ENCODE measurements around the gene UCN3. TPM values are rescaled to one million over a fixed set of nuclear protein-coding genes. Genes with fewer than 3 reads are reported as not detected.

Gene UCN3
- total and polyA plus RNA-seq, 9 of the 15 experiments (the other 6 are each of a cell fraction or from before 2014, with no cell fraction given) = not detected

DNA sequence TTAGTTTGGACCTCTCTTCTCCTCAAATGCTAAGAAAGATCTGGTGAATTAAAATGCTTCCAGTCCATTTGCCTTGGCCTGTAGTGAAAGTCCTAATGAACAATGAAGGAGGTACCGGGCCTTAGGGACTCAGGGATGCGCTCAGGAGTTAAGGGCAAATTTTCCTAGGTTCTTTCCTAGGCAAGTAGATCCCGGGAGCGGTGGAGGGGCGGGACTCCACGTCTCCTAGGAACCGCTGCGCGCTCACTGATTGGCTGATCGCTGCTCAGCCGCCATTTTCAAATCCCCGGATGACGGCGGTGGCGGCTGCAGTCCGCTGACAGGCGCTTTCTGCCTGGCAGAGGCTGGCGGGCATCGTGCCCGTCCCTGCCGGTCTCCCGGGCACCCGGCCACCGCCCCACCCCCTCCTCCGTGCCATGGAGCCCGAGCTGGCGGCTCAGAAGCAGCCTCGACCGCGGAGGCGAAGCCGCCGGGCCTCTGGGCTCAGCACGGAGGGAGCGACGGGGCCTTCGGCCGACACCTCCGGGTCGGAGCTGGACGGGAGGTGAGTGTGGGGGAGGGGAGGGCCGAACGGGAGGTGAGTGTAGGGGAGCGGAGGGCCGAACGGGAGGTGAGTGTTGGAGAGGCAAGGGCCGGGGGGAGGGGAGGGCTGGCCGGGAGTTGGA, 47.6 kb downstream of the UCN3 start, which contains the start of gene NET1:
Gene NET1 (plus strand): TSS at position 281 of the 665 bp plus-strand sequence. CDS start 136 bp downstream, at position 417.
- FAIRE-seq = peak; percentile 94
- 1% methylated on average over 24 of the region's 48 CpGs for WGBS (ENCODE audit: insufficient coverage, low coverage, missing lambda C conversion rate)
- 0 out of 2 replicates have a peak, but pooled peaks have one; percentile 52 for TF ChIP-seq LCOR (CRISPR knock-in tag; IDR thresholded peaks at IDR 0.05)
- TF ChIP-seq CXXC5 (CRISPR knock-in tag; IDR thresholded peaks at IDR 0.05) = peak; percentile 56
- peak; percentile 60 for TF ChIP-seq BMI1 (IDR thresholded peaks at IDR 0.05; ENCODE audit: low read length)
- TF ChIP-seq E2F3 (CRISPR knock-in tag; IDR thresholded peaks at IDR 0.05) = 0 out of 2 replicates have a peak, but pooled peaks have one; percentile 44
- no peak for TF ChIP-seq DMBX1 (CRISPR knock-in tag; IDR thresholded peaks at IDR 0.05; ENCODE audit: borderline replicate concordance)
- peak; percentile 68; the same call in 1 of the 2 replicates for TF ChIP-seq MTA3 (IDR thresholded peaks at IDR 0.05; ENCODE audit: borderline replicate concordance)
- TF ChIP-seq EP400 (IDR thresholded peaks at IDR 0.05) = peak; percentile 73
- TF ChIP-seq, protein P1, sequence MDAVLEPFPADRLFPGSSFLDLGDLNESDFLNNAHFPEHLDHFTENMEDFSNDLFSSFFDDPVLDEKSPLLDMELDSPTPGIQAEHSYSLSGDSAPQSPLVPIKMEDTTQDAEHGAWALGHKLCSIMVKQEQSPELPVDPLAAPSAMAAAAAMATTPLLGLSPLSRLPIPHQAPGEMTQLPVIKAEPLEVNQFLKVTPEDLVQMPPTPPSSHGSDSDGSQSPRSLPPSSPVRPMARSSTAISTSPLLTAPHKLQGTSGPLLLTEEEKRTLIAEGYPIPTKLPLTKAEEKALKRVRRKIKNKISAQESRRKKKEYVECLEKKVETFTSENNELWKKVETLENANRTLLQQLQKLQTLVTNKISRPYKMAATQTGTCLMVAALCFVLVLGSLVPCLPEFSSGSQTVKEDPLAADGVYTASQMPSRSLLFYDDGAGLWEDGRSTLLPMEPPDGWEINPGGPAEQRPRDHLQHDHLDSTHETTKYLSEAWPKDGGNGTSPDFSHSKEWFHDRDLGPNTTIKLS (IDR thresholded peaks at IDR 0.05; ENCODE audit: borderline replicate concordance, low read depth) = peak; percentile 54; the same call in 1 of the 2 replicates
- TF ChIP-seq, protein P2, sequence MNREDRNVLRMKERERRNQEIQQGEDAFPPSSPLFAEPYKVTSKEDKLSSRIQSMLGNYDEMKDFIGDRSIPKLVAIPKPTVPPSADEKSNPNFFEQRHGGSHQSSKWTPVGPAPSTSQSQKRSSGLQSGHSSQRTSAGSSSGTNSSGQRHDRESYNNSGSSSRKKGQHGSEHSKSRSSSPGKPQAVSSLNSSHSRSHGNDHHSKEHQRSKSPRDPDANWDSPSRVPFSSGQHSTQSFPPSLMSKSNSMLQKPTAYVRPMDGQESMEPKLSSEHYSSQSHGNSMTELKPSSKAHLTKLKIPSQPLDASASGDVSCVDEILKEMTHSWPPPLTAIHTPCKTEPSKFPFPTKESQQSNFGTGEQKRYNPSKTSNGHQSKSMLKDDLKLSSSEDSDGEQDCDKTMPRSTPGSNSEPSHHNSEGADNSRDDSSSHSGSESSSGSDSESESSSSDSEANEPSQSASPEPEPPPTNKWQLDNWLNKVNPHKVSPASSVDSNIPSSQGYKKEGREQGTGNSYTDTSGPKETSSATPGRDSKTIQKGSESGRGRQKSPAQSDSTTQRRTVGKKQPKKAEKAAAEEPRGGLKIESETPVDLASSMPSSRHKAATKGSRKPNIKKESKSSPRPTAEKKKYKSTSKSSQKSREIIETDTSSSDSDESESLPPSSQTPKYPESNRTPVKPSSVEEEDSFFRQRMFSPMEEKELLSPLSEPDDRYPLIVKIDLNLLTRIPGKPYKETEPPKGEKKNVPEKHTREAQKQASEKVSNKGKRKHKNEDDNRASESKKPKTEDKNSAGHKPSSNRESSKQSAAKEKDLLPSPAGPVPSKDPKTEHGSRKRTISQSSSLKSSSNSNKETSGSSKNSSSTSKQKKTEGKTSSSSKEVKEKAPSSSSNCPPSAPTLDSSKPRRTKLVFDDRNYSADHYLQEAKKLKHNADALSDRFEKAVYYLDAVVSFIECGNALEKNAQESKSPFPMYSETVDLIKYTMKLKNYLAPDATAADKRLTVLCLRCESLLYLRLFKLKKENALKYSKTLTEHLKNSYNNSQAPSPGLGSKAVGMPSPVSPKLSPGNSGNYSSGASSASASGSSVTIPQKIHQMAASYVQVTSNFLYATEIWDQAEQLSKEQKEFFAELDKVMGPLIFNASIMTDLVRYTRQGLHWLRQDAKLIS (CRISPR knock-in tag; IDR thresholded peaks at IDR 0.05) = peak; percentile 61; the same call in 1 of the 2 replicates
- no peak for TF ChIP-seq ZNF174 (CRISPR knock-in tag; IDR thresholded peaks at IDR 0.05)
- peak; percentile 67 for TF ChIP-seq NFYB (IDR thresholded peaks at IDR 0.05; ENCODE audit: extremely low read depth, insufficient read length)
- TF ChIP-seq, protein P3, sequence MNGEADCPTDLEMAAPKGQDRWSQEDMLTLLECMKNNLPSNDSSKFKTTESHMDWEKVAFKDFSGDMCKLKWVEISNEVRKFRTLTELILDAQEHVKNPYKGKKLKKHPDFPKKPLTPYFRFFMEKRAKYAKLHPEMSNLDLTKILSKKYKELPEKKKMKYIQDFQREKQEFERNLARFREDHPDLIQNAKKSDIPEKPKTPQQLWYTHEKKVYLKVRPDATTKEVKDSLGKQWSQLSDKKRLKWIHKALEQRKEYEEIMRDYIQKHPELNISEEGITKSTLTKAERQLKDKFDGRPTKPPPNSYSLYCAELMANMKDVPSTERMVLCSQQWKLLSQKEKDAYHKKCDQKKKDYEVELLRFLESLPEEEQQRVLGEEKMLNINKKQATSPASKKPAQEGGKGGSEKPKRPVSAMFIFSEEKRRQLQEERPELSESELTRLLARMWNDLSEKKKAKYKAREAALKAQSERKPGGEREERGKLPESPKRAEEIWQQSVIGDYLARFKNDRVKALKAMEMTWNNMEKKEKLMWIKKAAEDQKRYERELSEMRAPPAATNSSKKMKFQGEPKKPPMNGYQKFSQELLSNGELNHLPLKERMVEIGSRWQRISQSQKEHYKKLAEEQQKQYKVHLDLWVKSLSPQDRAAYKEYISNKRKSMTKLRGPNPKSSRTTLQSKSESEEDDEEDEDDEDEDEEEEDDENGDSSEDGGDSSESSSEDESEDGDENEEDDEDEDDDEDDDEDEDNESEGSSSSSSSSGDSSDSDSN (IDR thresholded peaks at IDR 0.05; ENCODE audit: borderline replicate concordance in 1 of 2, low read depth in 2 of 2, low read length in 2 of 2) = 0 out of 4 replicates have a peak, but pooled peaks of 1 of the 2 experiments have one; percentile 51
- peak; percentile 81 for TF ChIP-seq HNRNPK (IDR thresholded peaks at IDR 0.05; ENCODE audit: low read depth, low read length, poor library complexity, severe bottlenecking)

More for the DNA sequence above, 47.6 kb downstream of the UCN3 start, which contains the start of gene NET1:
- H3K4me2 ChIP-seq (ENCODE audit: insufficient read depth, low read length) = peak within 1 kb of the TSS; percentile 85
- DNase-seq (ENCODE audit: extremely low read depth in 1 of 4, low spot score in 3 of 4) (peak; percentile 93 to 98 (median 97)), ATAC-seq (peak; percentile 96)
- H4K20me1 ChIP-seq (replicated peaks; ENCODE audit: control insufficient read depth, insufficient read depth, low read length) = no peaks in the 10 kb centered on the region; the same call in 1 of the 2 replicates
- intact Hi-C loops (cut with micrococcal nuclease) = no loop called here
- H3K4me1 ChIP-seq (replicated peaks in 1 of 2; ENCODE audit: control insufficient read depth in 2 of 2, insufficient read depth in 2 of 2, low read length in 2 of 2) = peaks cover 8 to 9% of the 10 kb centered on the region in 2 experiments; a peak in 4 of 5 replicates
- ChIA-PET CTCF (ENCODE audit: low intra/inter-chr PET ratio) (interaction anchor here (0.7 kb wide), 1 partner anchor 28 kb away, joined by 3 read pairs; no protein-coding TSS in a partner anchor), POLR2A (interaction anchor here (0.6 to 1.4 kb wide), 4 partner anchors 11 to 590 kb away, joined by 3 to 5 read pairs (median 4); no protein-coding TSS in a partner anchor)
- H3K79me2 ChIP-seq (ENCODE audit: control insufficient read depth, insufficient read depth, low read length) = peaks cover 54% of the 10 kb centered on the region
- no peaks in the 10 kb centered on the region for H3K27me3 ChIP-seq (ENCODE audit: control insufficient read depth in 2 of 2, insufficient read depth in 2 of 2, low read length in 2 of 2)
- no peaks in the 10 kb centered on the region for H3K9me1 ChIP-seq (ENCODE audit: control insufficient read depth, insufficient read depth, low read length)
- peak within 1 kb of the TSS; percentile 87 for H3K4me3 ChIP-seq
- in situ Hi-C loops (cut with MboI) = no loop called here
- H3K36me3 ChIP-seq (ENCODE audit: control insufficient read depth, insufficient read depth, low read length) = peaks cover 23% of the 10 kb centered on the region; the same call in 2 of the 3 replicates
- H3K9me3 ChIP-seq (replicated peaks; ENCODE audit: control insufficient read depth, insufficient read depth, low read depth, low read length) = no peaks in the 10 kb centered on the region; the same call in none of the 2 replicates
- H2AFZ ChIP-seq (ENCODE audit: low read depth, low read length) = peak within 1 kb of the TSS; percentile 99
- H3K9ac ChIP-seq (ENCODE audit: insufficient read depth in 1 of 2, low read depth in 2 of 2, low read length in 2 of 2) = peak within 1 kb of the TSS; percentile 80 to 96
- BruUV-seq (replicated peaks) = no TSS peak
- peak within 1 kb of the TSS; percentile 88 for H3K27ac ChIP-seq (ENCODE audit: extremely low read depth, low read depth, low read length)
